DLD1 (cell line): ENCODE results near the gene LRRN2.

Experiments
- in situ Hi-C: cut with HindIII; loops from 2 replicates; pipeline ENCODE4 v1.10.0; 2017; ENCODE audit warnings: low sequenced_read_pairs

Gene LRRN2

GRCh38 chr1:204713541-204713940 is 28.0 kb upstream of the LRRN2 start:
- in situ Hi-C loops = no loop called here

GRCh38 chr1:204712708-204713430 is 27.3 kb upstream of the LRRN2 start:
- in situ Hi-C loops = no loop called here

GRCh38 chr1:204711947-204712701 is 26.6 kb upstream of the LRRN2 start:
- in situ Hi-C loops = no loop called here

- in situ Hi-C loops = no loop called here
Measured at GRCh38 chr1:204711103-204711946, 25.8 kb upstream of the LRRN2 start.

GRCh38 chr1:204709960-204710912 is 24.7 kb upstream of the LRRN2 start:
- in situ Hi-C loops = no loop called here

GRCh38 chr1:204709021-204709420 is 23.5 kb upstream of the LRRN2 start:
- in situ Hi-C loops = no loop called here

GRCh38 chr1:204706838-204707509 is 21.4 kb upstream of the LRRN2 start:
- in situ Hi-C loops = no loop called here

- in situ Hi-C loops = no loop called here
Measured at GRCh38 chr1:204705888-204706837, 20.6 kb upstream of the LRRN2 start.

- in situ Hi-C loops = no loop called here
Measured at GRCh38 chr1:204705493-204705811, 19.9 kb upstream of the LRRN2 start.

- in situ Hi-C loops = no loop called here
Measured at GRCh38 chr1:204704794-204705492, 19.4 kb upstream of the LRRN2 start.

GRCh38 chr1:204703826-204704612 is 18.5 kb upstream of the LRRN2 start:
- in situ Hi-C loops = no loop called here

GRCh38 chr1:204703268-204703664 is 17.7 kb upstream of the LRRN2 start:
- in situ Hi-C loops = no loop called here

- in situ Hi-C loops = no loop called here
Measured at GRCh38 chr1:204702552-204703267, 17.2 kb upstream of the LRRN2 start.

GRCh38 chr1:204701229-204701628 is 15.7 kb upstream of the LRRN2 start:
- in situ Hi-C loops = no loop called here

- in situ Hi-C loops = no loop called here
Measured at GRCh38 chr1:204697893-204698292, 12.4 kb upstream of the LRRN2 start.

GRCh38 chr1:204696606-204697005 is 11.1 kb upstream of the LRRN2 start:
- in situ Hi-C loops = no loop called here

- in situ Hi-C loops = no loop called here
Measured at GRCh38 chr1:204695692-204696091, 10.2 kb upstream of the LRRN2 start.
